RWPE2 (cell line): ENCODE measurements around the gene DRD2.

Source experiments
- ATAC-seq: fragments of 200-7000 bp; cut with Tn5 transposase; 3 replicates; pipeline ENCODE4 v1.9.1; 2021; ENCODE audit warnings: low read depth
- DNase-seq: peaks from one replicate; pipeline ENCODE4 v3.0.0-alpha.2; 2020; ENCODE audit warnings: low spot score
- H3K27ac ChIP-seq: fragments of 450-650 bp; 2 replicates; pipeline ENCODE4 v1.5.1; 2017; ENCODE audit warnings: mild to moderate bottlenecking; ENCODE audit not compliant: poor library complexity, severe bottlenecking
- H3K27me3 ChIP-seq: fragments of 250-450 bp; sonication (Bioruptor Pico); 2 replicates; pipeline ENCODE4 v1.5.1; 2021; ENCODE audit warnings: mild to moderate bottlenecking, moderate library complexity; ENCODE audit not compliant: insufficient read depth, poor library complexity, severe bottlenecking
- H3K36me3 ChIP-seq: fragments of 250-450 bp; sonication (Bioruptor Pico); 2 replicates; pipeline ENCODE4 v1.5.1; 2020; ENCODE audit warnings: low read depth, mild to moderate bottlenecking, moderate library complexity
- H3K4me1 ChIP-seq: fragments of 250-450 bp; sonication (Bioruptor Pico); 2 replicates; pipeline ENCODE4 v1.5.1; 2021; ENCODE audit warnings: mild to moderate bottlenecking, moderate library complexity; ENCODE audit not compliant: insufficient read depth, poor library complexity, severe bottlenecking
- H3K4me3 ChIP-seq: fragments of 250-450 bp; sonication (Bioruptor Pico); 2 replicates; pipeline ENCODE4 v1.5.1; 2021; ENCODE audit warnings: mild to moderate bottlenecking, moderate library complexity; ENCODE audit not compliant: severe bottlenecking
- H3K9me3 ChIP-seq: fragments of 250-450 bp; sonication (Bioruptor Pico); 2 replicates; pipeline ENCODE4 v1.5.1; 2021; ENCODE audit warnings: mild to moderate bottlenecking, moderate library complexity; ENCODE audit not compliant: severe bottlenecking
- CTCF ChIP-seq: fragments of 450-650 bp; IDR thresholded peaks from one replicate; pipeline ENCODE4 v1.5.1; 2017; ENCODE audit warnings: mild to moderate bottlenecking, moderate library complexity; ENCODE audit not compliant: poor library complexity, severe bottlenecking

Gene DRD2

DNA sequence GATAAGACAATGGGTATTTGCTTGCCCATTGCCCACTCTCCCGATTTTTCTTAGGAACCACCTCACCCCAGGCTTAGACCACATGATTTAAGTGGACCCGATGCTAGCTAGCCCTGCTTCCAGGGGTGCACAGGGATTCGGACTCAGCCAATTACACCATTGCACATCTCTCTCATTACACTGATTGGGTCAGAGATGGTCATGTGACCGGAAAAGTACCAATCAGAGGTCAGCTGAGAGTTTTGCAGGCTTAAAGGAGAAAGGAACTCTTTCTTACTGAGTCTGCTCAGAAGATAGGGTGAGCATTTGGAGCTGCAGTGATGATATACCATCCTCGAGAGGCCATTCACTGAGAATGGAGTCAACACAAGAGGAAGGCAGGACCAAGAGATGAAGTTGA is 99.8 kb downstream of the DRD2 start:
- peaks cover 32% of the 10 kb centered on the region for H3K4me1 ChIP-seq
- no peak overlapping the region for H3K4me3 ChIP-seq
- no peaks in the 10 kb centered on the region for H3K27me3 ChIP-seq
- H3K36me3 ChIP-seq, result no peaks in the 10 kb centered on the region
- H3K9me3 ChIP-seq, result no peaks in the 10 kb centered on the region
- no peak for TF ChIP-seq CTCF
- no peak for ATAC-seq
- H3K27ac ChIP-seq, result no peak overlapping the region
- no peak for DNase-seq

DNA sequence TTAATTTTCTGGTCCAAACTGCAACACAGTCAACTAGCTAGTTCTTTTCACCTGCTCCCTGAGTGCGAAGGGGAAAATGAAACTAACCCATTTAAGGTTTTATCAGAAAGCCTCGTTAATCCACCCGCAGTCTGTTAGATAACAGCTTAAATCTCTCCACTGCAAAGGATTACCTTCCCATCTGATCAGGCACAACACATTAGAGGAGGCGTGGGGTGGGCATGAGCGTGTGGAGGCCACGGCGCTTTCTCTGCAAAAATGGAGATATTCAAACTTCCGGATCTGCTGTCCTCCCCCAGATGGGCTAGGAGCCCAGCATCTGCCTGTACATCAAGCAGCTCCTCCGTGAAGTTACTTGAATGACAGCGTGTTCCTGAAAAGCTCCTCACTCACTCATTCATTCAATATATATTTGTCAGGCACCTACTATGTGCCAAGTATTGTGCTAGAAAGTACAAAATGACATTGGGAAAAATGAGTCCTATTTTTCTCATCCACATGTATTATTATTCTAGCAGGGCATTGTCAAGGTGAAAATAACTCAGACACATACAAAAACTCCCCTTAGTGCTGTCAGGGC is 101.1 kb downstream of the DRD2 start:
- Histone ChIP-seq H3K4me1 (peaks cover 32% of the 10 kb centered on the region), H3K36me3 (no peaks in the 10 kb centered on the region), H3K27me3 (no peaks in the 10 kb centered on the region), H3K9me3 (no peaks in the 10 kb centered on the region), H3K4me3 (no peak overlapping the region), H3K27ac (peak overlapping the region; percentile 72)
- no peak for DNase-seq
- TF ChIP-seq CTCF, result no peak
- ATAC-seq, result no peak

GRCh38 chr11:113373306-113373705 is 101.9 kb downstream of the DRD2 start:
- DNase-seq (no peak), ATAC-seq (peak; percentile 71)
- TF ChIP-seq CTCF, result no peak
- no peak overlapping the region for H3K4me3 ChIP-seq
- no peaks in the 10 kb centered on the region for H3K27me3 ChIP-seq
- peak overlapping the region; percentile 72 for H3K27ac ChIP-seq
- peaks cover 25% of the 10 kb centered on the region for H3K4me1 ChIP-seq
- no peaks in the 10 kb centered on the region for H3K9me3 ChIP-seq
- no peaks in the 10 kb centered on the region for H3K36me3 ChIP-seq

DNA sequence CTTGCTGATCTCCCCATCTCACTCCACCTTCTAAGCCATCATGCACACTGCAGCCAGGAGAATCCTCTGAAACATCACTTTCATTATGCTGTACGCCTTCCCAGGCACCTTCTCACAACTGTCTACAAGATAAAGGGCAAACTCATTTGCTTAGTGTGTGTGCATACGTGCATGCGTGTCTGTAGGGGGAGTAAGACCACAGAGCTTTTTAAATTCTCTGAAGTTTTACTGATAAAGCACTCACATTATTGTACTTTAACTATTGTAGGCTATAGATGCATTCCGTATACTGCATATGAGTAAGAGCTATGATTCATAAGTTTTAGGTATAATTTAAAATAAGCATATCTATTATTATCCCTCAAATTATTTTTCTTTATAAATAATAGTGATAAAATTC is 102.9 kb downstream of the DRD2 start:
- DNase-seq (no peak), ATAC-seq (0 out of 3 replicates have a peak, but pooled peaks have one; percentile 17)
- Histone ChIP-seq H3K9me3 (no peaks in the 10 kb centered on the region), H3K4me3 (no peak overlapping the region), H3K4me1 (peaks cover 16% of the 10 kb centered on the region), H3K36me3 (no peaks in the 10 kb centered on the region), H3K27ac (peak overlapping the region; percentile 72), H3K27me3 (no peaks in the 10 kb centered on the region)
- peak; percentile 34 for TF ChIP-seq CTCF

DNA sequence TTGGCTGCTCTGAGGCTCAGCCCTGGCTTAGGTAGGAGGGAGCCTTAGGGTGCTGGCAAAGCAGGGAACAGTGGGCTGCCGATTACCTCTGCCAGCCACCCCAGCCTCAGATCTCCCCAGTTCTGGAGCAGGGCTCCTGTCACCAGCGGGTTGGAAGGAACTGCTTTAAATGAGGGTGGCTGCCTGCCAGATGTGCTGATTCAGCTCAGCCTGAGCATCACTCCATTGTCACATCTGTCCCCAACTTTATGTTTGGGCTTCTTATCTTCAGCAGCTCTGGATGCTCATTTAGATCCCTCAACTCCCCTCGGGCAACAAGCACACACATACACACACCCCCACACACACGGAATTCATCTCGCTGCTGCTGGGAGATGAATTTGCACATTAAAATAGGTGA is 104.6 kb downstream of the DRD2 start:
- H3K27ac ChIP-seq, result no peak overlapping the region
- no peaks in the 10 kb centered on the region for H3K9me3 ChIP-seq
- no peak overlapping the region for H3K4me3 ChIP-seq
- DNase-seq, result no peak
- H3K36me3 ChIP-seq, result 0 out of 2 replicates have a peak, but pooled peaks cover 2% of the 10 kb centered on the region
- no peaks in the 10 kb centered on the region for H3K27me3 ChIP-seq
- no peak for ATAC-seq
- H3K4me1 ChIP-seq, result peaks cover 16% of the 10 kb centered on the region
- TF ChIP-seq CTCF, result no peak
